ENCODE results near the gene KRT83.

- TF ChIP-seq EZH2phosphoT487 (conservative IDR thresholded peaks at IDR 0.05; ENCODE audit: low read length) = no peak
- TF ChIP-seq CTCF (IDR thresholded peaks at IDR 0.05; ENCODE audit: insufficient read depth, low read length, poor library complexity, severe bottlenecking) = no peak
These were observed 7.7 kb downstream of the KRT83 start for GRCh38 chr12:52313461-52313860.
